HG02588 (cell line): Measurements from ENCODE around the gene FAM76A.

Source experiments
- ATAC-seq: cut with Tn5 transposase; IDR thresholded peaks from one replicate; pipeline ENCODE4 v1.9.1; 2021; ENCODE audit warnings: mild to moderate bottlenecking, moderate library complexity; ENCODE audit not compliant: unreplicated experiment

The FAM76A gene

GRCh38 chr1:27719286-27720251, 6.2 kb upstream of the FAM76A start:
- no peak for ATAC-seq

- no peak for ATAC-seq
These were observed 794 bp upstream of the FAM76A start for GRCh38 chr1:27724961-27725373.

GRCh38 chr1:27726173-27727044, 648 bp downstream of the FAM76A start:
- ATAC-seq: peak; percentile 23

GRCh38 chr1:27727126-27727525, 1.4 kb downstream of the FAM76A start:
- ATAC-seq: no peak

- no peak for ATAC-seq
These were observed 10.5 kb downstream of the FAM76A start for GRCh38 chr1:27736252-27736651.

- ATAC-seq: no peak
These were observed 15.4 kb downstream of the FAM76A start for GRCh38 chr1:27741121-27741520.

- no peak for ATAC-seq
These were observed 18.8 kb downstream of the FAM76A start for GRCh38 chr1:27744556-27744955.

- no peak for ATAC-seq
These were observed 19.7 kb downstream of the FAM76A start for GRCh38 chr1:27745466-27745865.

- ATAC-seq: no peak
These were observed 26.6 kb downstream of the FAM76A start for GRCh38 chr1:27752360-27752759.

- no peak for ATAC-seq
These were observed 29.5 kb downstream of the FAM76A start for GRCh38 chr1:27755286-27755685.

GRCh38 chr1:27755865-27756264, 30.1 kb downstream of the FAM76A start:
- ATAC-seq: no peak

GRCh38 chr1:27759236-27759635, 33.5 kb downstream of the FAM76A start:
- ATAC-seq: no peak

- no peak for ATAC-seq
These were observed 34.7 kb downstream of the FAM76A start for GRCh38 chr1:27760426-27760825.

GRCh38 chr1:27762033-27762432, 36.3 kb downstream of the FAM76A start:
- ATAC-seq: no peak

- no peak for ATAC-seq
These were observed 37.6 kb downstream of the FAM76A start for GRCh38 chr1:27763358-27763757.

GRCh38 chr1:27770293-27770830, 44.6 kb downstream of the FAM76A start:
- no peak for ATAC-seq

GRCh38 chr1:27772036-27772931, 46.5 kb downstream of the FAM76A start:
- no peak for ATAC-seq

- ATAC-seq: peak; percentile 92
These were observed 47.4 kb downstream of the FAM76A start, which contains the start of gene STX12 for GRCh38 chr1:27772932-27773825. TSS of gene STX12 (plus strand) at chr1:27773219. CDS start at chr1:27773308, 89 bp downstream.

- ATAC-seq: peak; percentile 3
These were observed 48.2 kb downstream of the FAM76A start for GRCh38 chr1:27773826-27774445.
